Kidney (tissue), 14 donors: ENCODE data around the gene ZNF639. TPM values are rescaled to one million over a fixed set of nuclear protein-coding genes. Genes with fewer than 3 reads are reported as not detected.

ENCODE experiments used
- DNase-seq, 5 donors: peaks; one replicate each; pipeline ENCODE4 v3.0.0-alpha.2; 2013 to 2020
- FAIRE-seq: peaks from 2 replicates; lab custom pipeline; 2012; peaks lifted over from hg19 to GRCh38; lab: Jason Lieb, UNC
- H3K27ac ChIP-seq, 2 donors: one replicate each; pipeline ENCODE4 v1.7.0; 2013; ENCODE audit warnings: low read depth in 2 of 2, low read length in 2 of 2, inconsistent platforms in 1 of 2
- H3K27me3 ChIP-seq: one replicate; pipeline ENCODE4 v1.7.1; 2013; ENCODE audit warnings: low read length, inconsistent platforms; ENCODE audit not compliant: control insufficient read depth, insufficient read depth
- H3K36me3 ChIP-seq, 3 donors: one replicate each; pipeline versions ENCODE4 v1.7.0 to v1.7.1; 2013; ENCODE audit warnings: low read length in 3 of 3, control low read depth in 1 of 3, inconsistent platforms in 1 of 3; ENCODE audit not compliant: insufficient read depth in 3 of 3, control insufficient read depth in 2 of 3
- H3K4me1 ChIP-seq, 3 donors: one replicate each; pipeline versions ENCODE4 v1.7.0 to v1.7.1; 2013; ENCODE audit warnings: low read length in 3 of 3, inconsistent platforms in 1 of 3, low read depth in 1 of 3; ENCODE audit not compliant: control insufficient read depth in 2 of 3, insufficient read depth in 2 of 3
- H3K4me3 ChIP-seq, 3 donors: one replicate each; pipeline versions ENCODE4 v1.7.0 to v1.8.1; 2013; ENCODE audit warnings: low read length in 3 of 3, control low read depth in 1 of 3, inconsistent platforms in 1 of 3
- H3K9ac ChIP-seq, 3 donors: one replicate each; pipeline versions ENCODE4 v1.7.0 to v1.7.1; 2013; ENCODE audit warnings: low read length in 3 of 3, control low read depth in 1 of 3, inconsistent platforms in 1 of 3
- H3K9me3 ChIP-seq, 3 donors: one replicate each; pipeline versions ENCODE4 v1.7.0 to v1.7.1; 2013; ENCODE audit warnings: low read length in 3 of 3, control low read depth in 1 of 3, inconsistent platforms in 1 of 3; ENCODE audit not compliant: control insufficient read depth in 2 of 3, insufficient read depth in 1 of 3
- CTCF ChIP-seq: IDR thresholded peaks from 3 replicates; pipeline ENCODE4 v1.5.1; 2012; ENCODE audit warnings: mild to moderate bottlenecking, moderate library complexity, borderline replicate concordance; ENCODE audit not compliant: insufficient read depth; ENCODE audit errors: extremely low read depth
- intact Hi-C: fragments of 100-400 bp; cut with DNase I; formaldehyde crosslinking; loops from one replicate; pipeline ENCODE4 v1.11.1; 2022
- polyA plus RNA-seq: library from polyadenylated mRNA; stranded (reverse); fragments of 350-450 nt; fragmentation: Illumina TruSeq; extraction: RNeasy Lipid Tissue Mini Kit (QIAGEN cat#74804); gene quantifications from one replicate; pipeline ENCODE4 v1.2.3, GENCODE V29; 2014; ENCODE audit warnings: low read depth, low replicate concordance; ENCODE audit not compliant: insufficient read depth
- total RNA-seq: library from RNA; stranded (reverse); fragmentation: NEBNext Ultra II Directional; extraction: Animal tissue kit (Norgen Biotek cat#: 25700); gene quantifications from one replicate; pipeline ENCODE4 v1.2.1, GENCODE V29; 2021
- donor health status: control.
- donor health status: control.
- donor health status: control.
- donor health status: control.
- donor health status: control.
- donor health status: DM: yes; HTN: yes; CAD: no.
- donor health status: Normal renal cell carcinoma (clear cell type).

Gene ZNF639
- total and polyA plus RNA-seq, 2 donors from 2014 or later: 17.9 to 35.6 TPM

- Histone ChIP-seq H3K27me3 (no peaks in the 10 kb centered on the region), H3K4me3 (no peak overlapping the region), H3K9ac (no peak overlapping the region), H3K36me3 (no peaks in the 10 kb centered on the region), H3K9me3 (no peaks in the 10 kb centered on the region), H3K4me1 (no peaks in the 10 kb centered on the region), H3K27ac (no peak overlapping the region)
- intact Hi-C loops: no loop called here
- DNase-seq (no peak), FAIRE-seq (no peak)
- no peak for TF ChIP-seq CTCF
Measured at GRCh38 chr3:179281825-179282224, 41.0 kb upstream of the ZNF639 start.

- Histone ChIP-seq H3K36me3 (no peaks in the 10 kb centered on the region), H3K27me3 (no peaks in the 10 kb centered on the region), H3K9ac (no peak overlapping the region), H3K27ac (no peak overlapping the region), H3K4me3 (no peak overlapping the region), H3K9me3 (no peaks in the 10 kb centered on the region), H3K4me1 (no peaks in the 10 kb centered on the region)
- FAIRE-seq: no peak
- no peak for TF ChIP-seq CTCF
- intact Hi-C loops: no loop called here
- DNase-seq: no peak
Measured at GRCh38 chr3:179286331-179286730, 36.5 kb upstream of the ZNF639 start.

GRCh38 chr3:179288845-179289244, 34.0 kb upstream of the ZNF639 start:
- no peak overlapping the region for H3K27ac ChIP-seq
- no peaks in the 10 kb centered on the region for H3K27me3 ChIP-seq
- intact Hi-C loops: no loop called here
- H3K9ac ChIP-seq: no peak overlapping the region
- H3K4me1 ChIP-seq: no peaks in the 10 kb centered on the region
- FAIRE-seq (no peak), DNase-seq (no peak)
- no peaks in the 10 kb centered on the region for H3K9me3 ChIP-seq
- no peaks in the 10 kb centered on the region for H3K36me3 ChIP-seq
- TF ChIP-seq CTCF: no peak
- H3K4me3 ChIP-seq: no peak overlapping the region

- no peaks in the 10 kb centered on the region for H3K27me3 ChIP-seq
- no peak for TF ChIP-seq CTCF
- no peak for DNase-seq
- no peak overlapping the region for H3K9ac ChIP-seq
- no peak overlapping the region for H3K27ac ChIP-seq
- H3K36me3 ChIP-seq: no peaks in the 10 kb centered on the region
- no peak overlapping the region for H3K4me3 ChIP-seq
- no peaks in the 10 kb centered on the region for H3K4me1 ChIP-seq
- no peak for FAIRE-seq
- intact Hi-C loops: no loop called here
- H3K9me3 ChIP-seq: no peaks in the 10 kb centered on the region
Measured at GRCh38 chr3:179289295-179289694, 33.5 kb upstream of the ZNF639 start.
